ENCODE results near the gene PRKCH.

The PRKCH gene

GRCh38 chr14:61321385-61322010, at the start of gene PRKCH:
TSS of gene PRKCH (plus strand) at chr14:61321579. CDS start at chr14:61322102, 523 bp downstream.
- DNase-seq (ENCODE audit: low read depth): peak; percentile 39

- DNase-seq (ENCODE audit: low read depth): no peak
Observed at GRCh38 chr14:61277232-61277631, 44.1 kb upstream of the PRKCH start.

- no peak for DNase-seq (ENCODE audit: low read depth)
Observed at GRCh38 chr14:61277784-61278183, 43.6 kb upstream of the PRKCH start.

GRCh38 chr14:61279082-61279481, 42.3 kb upstream of the PRKCH start:
- DNase-seq (ENCODE audit: low read depth): no peak

- DNase-seq (ENCODE audit: low read depth): no peak
Observed at GRCh38 chr14:61280092-61280525, 41.3 kb upstream of the PRKCH start.

DNA sequence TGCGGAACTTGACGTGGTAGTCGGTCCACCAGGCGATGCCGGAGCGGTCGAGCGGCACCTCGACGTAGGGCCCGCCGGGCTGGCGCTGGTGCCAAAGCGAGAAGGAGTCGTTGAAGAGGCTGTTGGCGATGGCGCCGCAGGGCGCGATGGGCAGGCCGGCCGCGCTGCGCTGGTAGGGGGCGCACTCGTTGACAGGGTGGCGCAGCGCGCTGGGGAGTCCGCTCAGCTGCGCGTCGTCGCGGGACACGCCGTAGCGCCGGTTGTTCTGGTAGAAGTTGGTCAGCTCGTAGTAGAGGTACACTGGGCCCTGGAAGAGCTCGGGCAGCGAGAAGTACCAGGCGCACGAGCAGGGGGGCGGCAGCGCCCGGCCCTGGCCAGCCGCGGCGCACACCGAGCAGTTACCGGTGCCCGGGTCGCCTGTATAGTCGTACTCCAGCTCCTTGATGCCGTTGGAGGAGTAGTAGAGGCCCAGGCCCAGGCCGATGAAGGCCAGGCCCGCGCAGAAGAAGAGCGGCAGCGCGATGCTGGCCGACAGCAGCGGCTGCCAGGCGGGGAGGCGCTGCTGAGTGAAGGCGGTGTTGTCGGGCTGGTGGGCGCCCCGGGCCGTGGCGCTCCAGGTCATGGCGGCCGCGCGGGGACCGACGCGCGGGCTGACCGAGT, 40.7 kb upstream of the PRKCH start:
- peak; percentile 60 for DNase-seq (ENCODE audit: low read depth)

DNA sequence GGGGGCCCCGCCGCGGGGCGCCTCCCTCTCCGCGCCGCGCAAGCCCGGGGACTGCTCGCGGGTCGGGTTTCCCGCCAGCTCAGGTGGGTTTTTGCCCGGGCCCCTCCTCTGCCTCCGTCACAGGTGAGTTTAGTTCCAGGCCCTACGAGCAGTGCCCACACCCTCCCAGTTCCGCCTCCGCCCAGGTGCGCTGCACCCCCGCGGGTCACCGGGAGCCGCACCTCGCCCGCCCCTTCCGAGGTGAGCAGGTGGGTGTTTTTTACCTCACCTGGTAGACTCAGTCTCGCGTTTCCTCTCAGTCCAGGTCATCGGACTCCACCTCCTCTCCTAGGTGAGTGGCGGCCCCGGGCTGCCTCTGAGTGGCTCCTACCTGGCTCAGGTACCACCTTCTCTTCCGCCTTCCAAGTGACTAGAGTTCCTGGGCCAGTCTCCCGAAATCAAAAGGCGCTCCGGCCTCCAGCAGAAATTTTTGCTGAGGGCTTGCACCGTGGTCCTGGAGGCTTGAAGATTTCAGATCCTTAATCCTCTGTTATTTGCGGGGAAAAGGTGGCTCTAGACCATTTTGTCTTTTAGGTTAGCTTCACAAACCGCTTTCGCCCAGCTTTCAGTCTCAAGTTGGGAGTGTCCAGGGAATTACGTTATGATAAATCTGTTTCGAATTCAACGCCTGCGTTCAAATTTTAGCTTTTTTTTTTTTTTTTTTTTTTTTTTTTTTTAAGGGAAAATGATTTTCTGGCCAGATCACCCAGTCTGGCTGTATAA, 40.0 kb upstream of the PRKCH start, which contains the start of gene TMEM30B:
TSS of gene TMEM30B (minus strand) at position 153 of the 762 bp plus-strand sequence. CDS start 191 bp downstream, outside the sequence.
- no peak for DNase-seq (ENCODE audit: low read depth)

DNA sequence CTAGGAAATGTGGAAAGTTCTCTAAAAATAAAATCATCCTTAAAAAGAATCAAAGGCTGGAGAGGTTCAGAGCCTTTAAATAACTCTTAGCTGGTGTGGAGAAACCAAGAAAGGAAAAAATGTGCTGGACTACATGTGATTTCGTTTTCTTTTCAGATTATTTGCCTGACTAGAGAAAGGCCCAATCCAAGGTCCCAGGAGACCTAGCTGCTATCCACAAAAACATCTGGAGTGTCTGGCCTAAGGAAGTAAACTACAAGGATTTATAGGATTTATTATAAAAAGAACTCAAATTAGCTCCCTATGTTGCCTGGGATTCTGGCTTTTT, 39.5 kb upstream of the PRKCH start:
- peak; percentile 62 for DNase-seq (ENCODE audit: low read depth)

DNA sequence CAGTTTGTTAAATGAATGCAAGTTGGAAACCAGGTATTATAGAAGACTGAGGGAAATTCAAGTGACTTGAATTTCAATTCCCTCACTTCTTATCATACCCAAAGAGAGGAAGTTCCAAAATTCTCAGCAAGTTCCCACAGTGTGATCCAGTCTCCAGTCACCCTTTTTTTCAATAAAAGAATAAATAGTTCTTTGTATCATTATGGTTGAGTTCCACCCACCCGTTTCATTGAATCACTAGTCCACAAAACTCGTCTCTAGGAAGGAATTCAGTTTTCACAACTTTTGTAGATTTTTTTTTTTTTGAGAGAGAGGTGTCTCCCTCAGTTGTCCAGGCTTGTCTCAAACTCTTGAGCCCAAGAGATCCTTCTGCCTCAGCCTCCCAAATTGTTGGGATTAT, 38.6 kb upstream of the PRKCH start:
- DNase-seq (ENCODE audit: low read depth): no peak

DNA sequence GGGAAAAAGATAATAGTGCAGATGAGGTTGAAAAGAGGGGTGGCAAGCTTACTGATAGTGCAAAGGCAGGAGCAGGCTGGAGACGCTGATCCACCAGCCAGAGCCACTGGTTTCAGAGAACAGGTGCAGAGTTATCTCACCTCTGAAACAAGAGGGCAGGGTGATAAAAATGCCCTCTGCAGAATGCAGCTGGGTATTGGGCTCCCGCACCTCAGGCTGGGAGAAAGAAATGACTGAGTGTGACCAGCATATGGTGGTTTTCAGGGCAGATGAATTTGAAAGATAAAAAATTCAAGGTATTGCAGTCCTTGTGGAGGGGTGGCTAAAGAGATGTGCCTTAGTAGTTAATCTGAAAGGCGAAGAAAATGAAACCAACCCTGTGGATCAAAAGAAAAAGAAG, 37.4 kb upstream of the PRKCH start:
- no peak for DNase-seq (ENCODE audit: low read depth)

GRCh38 chr14:61285364-61285763, 36.0 kb upstream of the PRKCH start:
- DNase-seq (ENCODE audit: low read depth): no peak

GRCh38 chr14:61287196-61287595, 34.2 kb upstream of the PRKCH start:
- DNase-seq (ENCODE audit: low read depth): no peak

DNA sequence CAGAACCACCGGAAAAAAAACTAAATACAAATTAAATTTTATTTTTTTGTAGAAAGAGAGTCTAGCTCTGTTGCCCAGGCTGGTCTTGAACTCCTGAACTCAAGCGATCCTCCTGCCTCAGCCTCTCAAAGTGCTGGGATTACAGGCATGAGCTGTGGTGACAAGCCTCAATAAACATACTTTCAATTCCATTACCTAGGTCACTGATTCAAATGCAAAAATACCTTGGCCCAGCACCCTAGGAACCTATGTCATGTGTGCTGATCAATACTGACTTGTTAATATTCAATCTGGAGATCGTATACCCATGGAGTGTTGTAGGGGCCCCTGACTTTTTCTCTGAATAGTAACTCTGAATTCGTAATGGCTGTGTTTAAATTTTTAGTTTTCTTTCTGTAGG, 33.2 kb upstream of the PRKCH start:
- DNase-seq (ENCODE audit: low read depth): no peak

- DNase-seq (ENCODE audit: low read depth): no peak
Observed at GRCh38 chr14:61288720-61289119, 32.7 kb upstream of the PRKCH start.

- DNase-seq (ENCODE audit: low read depth): no peak
Observed at GRCh38 chr14:61290701-61291100, 30.7 kb upstream of the PRKCH start.

DNA sequence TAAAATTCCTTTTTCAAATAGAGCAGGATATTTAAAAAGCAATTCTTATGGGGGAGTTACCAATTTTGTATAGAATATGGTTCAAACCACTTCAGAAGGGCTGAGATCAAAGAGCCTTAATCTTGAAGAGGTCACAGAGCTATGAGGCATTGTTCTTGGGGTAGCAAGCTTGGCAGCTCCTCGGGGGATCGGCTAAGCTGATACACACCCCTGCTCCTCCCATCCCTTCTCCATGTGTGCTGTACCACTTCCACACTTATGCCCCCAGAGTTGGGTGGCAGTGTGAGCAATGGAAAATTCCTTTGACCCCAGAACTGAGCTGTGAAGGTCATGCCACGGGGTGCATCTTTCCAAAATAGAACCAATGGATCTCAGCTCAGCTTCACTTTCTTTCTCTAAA, 25.2 kb upstream of the PRKCH start:
- DNase-seq (ENCODE audit: low read depth): no peak

- DNase-seq (ENCODE audit: low read depth): peak; percentile 47
Observed at GRCh38 chr14:61296719-61297502, 24.5 kb upstream of the PRKCH start.

DNA sequence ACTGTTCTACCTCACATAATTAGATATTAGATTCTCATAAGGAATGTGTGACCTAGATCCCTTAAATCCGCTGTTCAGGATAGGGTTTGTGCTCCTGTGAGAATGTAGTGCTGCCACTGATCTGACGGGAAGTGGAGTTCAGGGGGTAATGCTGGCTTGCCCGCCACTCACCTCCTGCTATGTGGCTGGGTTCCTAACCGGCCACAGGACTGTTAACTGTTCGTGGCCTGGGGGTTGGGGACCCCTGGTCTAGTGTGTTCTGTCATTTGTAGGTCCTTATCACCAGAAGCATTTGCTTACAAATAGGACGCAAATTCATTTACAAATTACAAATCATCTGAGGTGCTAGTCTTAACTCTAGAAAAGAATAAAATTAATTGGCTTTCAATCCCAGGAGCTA, 23.8 kb upstream of the PRKCH start:
- no peak for DNase-seq (ENCODE audit: low read depth)

DNA sequence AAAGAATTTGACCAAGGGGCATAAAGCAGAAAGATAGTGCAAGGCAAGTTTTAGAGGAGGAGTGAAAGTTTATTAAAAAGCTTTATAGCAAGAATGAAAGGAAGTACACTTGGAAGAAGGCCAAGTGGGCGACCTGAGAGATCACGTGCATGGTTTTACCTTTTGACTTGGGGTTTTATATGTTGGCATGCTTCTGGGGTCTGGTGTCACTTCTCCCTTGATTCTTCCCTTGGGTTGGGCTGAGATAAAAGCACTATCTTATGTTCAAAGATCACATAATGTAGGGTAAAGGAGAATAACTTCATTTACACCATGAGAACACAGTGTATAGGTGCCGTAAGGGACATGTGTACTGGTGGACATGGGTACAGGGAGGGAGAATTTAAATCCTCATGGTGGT, 22.6 kb upstream of the PRKCH start:
- DNase-seq (ENCODE audit: low read depth): no peak

GRCh38 chr14:61300209-61300608, 21.2 kb upstream of the PRKCH start:
- no peak for DNase-seq (ENCODE audit: low read depth)

DNA sequence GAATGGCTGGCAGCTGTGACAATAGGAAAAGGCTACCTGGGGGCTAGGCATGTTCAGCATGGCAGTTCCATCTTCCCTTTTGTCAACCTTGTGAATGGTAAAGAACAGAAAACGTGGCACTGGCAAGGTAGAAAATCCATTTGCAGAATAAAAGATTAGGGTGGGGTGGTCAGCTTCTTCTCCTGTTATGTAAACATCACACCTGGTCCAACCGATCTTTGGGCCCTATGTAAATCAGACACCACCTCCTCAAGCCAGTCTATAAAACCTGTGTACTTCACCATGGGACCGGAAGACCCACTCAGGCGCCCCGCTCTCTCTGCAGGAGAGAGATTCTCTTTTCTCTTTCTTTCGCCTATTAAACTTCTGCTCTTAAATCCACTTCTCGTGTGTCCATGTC, 20.6 kb upstream of the PRKCH start:
- DNase-seq (ENCODE audit: low read depth): no peak

- no peak for DNase-seq (ENCODE audit: low read depth)
Observed at GRCh38 chr14:61304688-61305087, 16.7 kb upstream of the PRKCH start.

Data from fibroblast of gingiva (primary cell).